AG04450 (cell line): ENCODE results near the gene AZGP1. TPM values are rescaled to one million over a fixed set of nuclear protein-coding genes. Genes with fewer than 3 reads are reported as not detected.

Experiments used
- CTCF ChIA-PET: fragments of 300-600, 350-600 bp; formaldehyde crosslinking; extraction: SDS; loops from one replicate; lab custom pipeline; 2022; ENCODE audit warnings: antibody characterized with exemption, inconsistent platforms; lab: Charles Lee
- POLR2A ChIA-PET: fragments of 350-600 bp; formaldehyde crosslinking; extraction: SDS; loops from one replicate; lab custom pipeline; 2021; ENCODE audit warnings: antibody characterized with exemption, inconsistent platforms; lab: Yijun Ruan, JAX
- DNase-seq: peaks from one replicate; pipeline ENCODE4 v3.0.0-alpha.2; 2011; ENCODE audit warnings: low read depth, low spot score
- H3K27ac ChIP-seq: one replicate; pipeline ENCODE4 v1.5.1; 2012; ENCODE audit warnings: low read depth, low read length, control low read depth
- H3K27me3 ChIP-seq: one replicate; pipeline ENCODE4 v1.6.0; 2012; ENCODE audit warnings: low read length; ENCODE audit not compliant: control insufficient read depth, insufficient read depth
- H3K4me3 ChIP-seq: 2 replicates; pipeline ENCODE4 v1.5.1; 2011; ENCODE audit warnings: mild to moderate bottlenecking, low read depth, low read length, control low read depth
- H3K9me3 ChIP-seq: 2 replicates; pipeline ENCODE4 v1.5.1; 2012; ENCODE audit warnings: low read length; ENCODE audit not compliant: control insufficient read depth, insufficient read depth
- polyA plus RNA-seq: library from polyadenylated mRNA; depleted of rRNA; stranded (reverse); fragments of >200 nt; gene quantifications from 2 replicates; pipeline ENCODE4 v1.2.3, GENCODE V29; 2011
- TF ChIP-seq, protein P1 (sequence below): IDR thresholded peaks from 2 replicates; pipeline ENCODE4 v1.5.1; 2011; ENCODE audit warnings: low read depth, low read length, control low read depth, inconsistent platforms

AZGP1 gene
- polyA plus RNA-seq, 1 experiment: not detected

DNA sequence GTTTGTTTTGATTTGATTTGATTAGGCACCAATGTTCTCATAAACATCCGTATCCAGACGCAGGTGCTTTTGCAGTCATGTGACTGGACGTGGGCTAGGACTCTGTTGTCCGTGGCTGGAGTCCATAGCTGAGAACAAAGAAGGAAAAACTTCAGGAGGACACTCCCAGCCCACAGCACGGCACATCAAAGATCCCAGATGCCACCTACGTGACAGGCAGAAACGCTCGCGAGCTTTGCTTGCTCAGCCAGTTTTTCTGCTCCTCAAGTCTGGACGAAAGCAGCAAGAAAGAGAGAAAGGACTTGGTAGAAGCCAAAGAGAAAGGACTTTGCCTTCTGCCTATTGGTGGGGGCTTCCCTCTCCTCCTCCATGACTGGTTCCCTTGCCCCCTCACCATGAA lies 32.7 kb upstream of the AZGP1 start:
- Histone ChIP-seq H3K27me3 (peaks cover 9% of the 10 kb centered on the region), H3K4me3 (no peak overlapping the region), H3K27ac (no peak overlapping the region), H3K9me3 (no peaks in the 10 kb centered on the region; the same call in 1 of the 2 replicates)
- ChIA-PET POLR2A (no interaction called here), CTCF (interaction anchor here (0.7 to 1.2 kb wide), 2 partner anchors 15 to 60 kb away, joined by 3 to 7 read pairs; no protein-coding TSS in a partner anchor)
- no peak for DNase-seq
- TF ChIP-seq, protein P1, sequence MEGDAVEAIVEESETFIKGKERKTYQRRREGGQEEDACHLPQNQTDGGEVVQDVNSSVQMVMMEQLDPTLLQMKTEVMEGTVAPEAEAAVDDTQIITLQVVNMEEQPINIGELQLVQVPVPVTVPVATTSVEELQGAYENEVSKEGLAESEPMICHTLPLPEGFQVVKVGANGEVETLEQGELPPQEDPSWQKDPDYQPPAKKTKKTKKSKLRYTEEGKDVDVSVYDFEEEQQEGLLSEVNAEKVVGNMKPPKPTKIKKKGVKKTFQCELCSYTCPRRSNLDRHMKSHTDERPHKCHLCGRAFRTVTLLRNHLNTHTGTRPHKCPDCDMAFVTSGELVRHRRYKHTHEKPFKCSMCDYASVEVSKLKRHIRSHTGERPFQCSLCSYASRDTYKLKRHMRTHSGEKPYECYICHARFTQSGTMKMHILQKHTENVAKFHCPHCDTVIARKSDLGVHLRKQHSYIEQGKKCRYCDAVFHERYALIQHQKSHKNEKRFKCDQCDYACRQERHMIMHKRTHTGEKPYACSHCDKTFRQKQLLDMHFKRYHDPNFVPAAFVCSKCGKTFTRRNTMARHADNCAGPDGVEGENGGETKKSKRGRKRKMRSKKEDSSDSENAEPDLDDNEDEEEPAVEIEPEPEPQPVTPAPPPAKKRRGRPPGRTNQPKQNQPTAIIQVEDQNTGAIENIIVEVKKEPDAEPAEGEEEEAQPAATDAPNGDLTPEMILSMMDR: no peak

GRCh38 chr7:100007887-100008286 lies 32.1 kb upstream of the AZGP1 start:
- TF ChIP-seq, protein P1: no peak
- Histone ChIP-seq H3K27me3 (peaks cover 9% of the 10 kb centered on the region), H3K27ac (no peak overlapping the region), H3K4me3 (no peak overlapping the region), H3K9me3 (no peaks in the 10 kb centered on the region; the same call in 1 of the 2 replicates)
- CTCF ChIA-PET: interaction anchor here (0.7 to 1.2 kb wide), 2 partner anchors 15 to 59 kb away, joined by 3 to 7 read pairs; no protein-coding TSS in a partner anchor
- POLR2A ChIA-PET: no interaction called here
- DNase-seq: no peak

GRCh38 chr7:100003711-100004661 lies 28.2 kb upstream of the AZGP1 start:
- ChIA-PET CTCF (interaction anchor here (1.8 kb wide), 1 partner anchor 14 kb away, joined by 8 read pairs; no protein-coding TSS in a partner anchor), POLR2A (no interaction called here)
- peaks cover 2% of the 10 kb centered on the region for H3K27me3 ChIP-seq
- TF ChIP-seq, protein P1: no peak
- no peak for DNase-seq
- H3K27ac ChIP-seq: no peak overlapping the region
- H3K4me3 ChIP-seq: no peak overlapping the region
- no peaks in the 10 kb centered on the region; the same call in 1 of the 2 replicates for H3K9me3 ChIP-seq

DNA sequence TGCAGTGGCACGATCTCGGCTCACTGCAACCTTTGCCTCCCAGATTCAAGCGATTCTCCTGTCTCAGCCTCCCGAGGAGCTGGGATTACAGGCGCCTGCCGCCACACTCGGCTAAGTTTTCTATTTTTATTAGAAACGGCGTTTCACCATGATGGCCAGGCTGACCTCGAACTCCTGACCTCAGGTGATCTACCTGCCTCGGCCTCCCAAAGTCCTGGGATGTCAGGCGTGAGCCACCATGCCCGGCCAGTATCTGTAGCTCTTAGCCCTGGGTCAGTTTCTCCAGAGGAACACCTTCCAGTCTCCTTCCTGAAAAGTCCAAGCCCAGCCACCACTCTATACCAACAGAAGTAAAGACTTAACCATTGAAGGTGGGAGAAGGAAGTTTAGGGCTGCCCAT lies 24.4 kb upstream of the AZGP1 start:
- CTCF ChIA-PET: no interaction called here
- POLR2A ChIA-PET: no interaction called here
- TF ChIP-seq, protein P1: no peak

More for the DNA sequence above, 24.4 kb upstream of the AZGP1 start:
- Histone ChIP-seq H3K9me3 (no peaks in the 10 kb centered on the region; the same call in 1 of the 2 replicates), H3K27ac (no peak overlapping the region), H3K4me3 (no peak overlapping the region), H3K27me3 (peaks cover 2% of the 10 kb centered on the region)
- DNase-seq: no peak
